Measurements from ENCODE around the gene APOBR. TPM values are rescaled to one million over a fixed set of nuclear protein-coding genes. Genes with fewer than 3 reads are reported as not detected.

APOBR gene
- total and polyA plus RNA-seq, 2 of the 13 experiments (the other 11 are each of a cell fraction or from before 2014, with no cell fraction given), result 0.03 TPM; not detected in 1

DNA sequence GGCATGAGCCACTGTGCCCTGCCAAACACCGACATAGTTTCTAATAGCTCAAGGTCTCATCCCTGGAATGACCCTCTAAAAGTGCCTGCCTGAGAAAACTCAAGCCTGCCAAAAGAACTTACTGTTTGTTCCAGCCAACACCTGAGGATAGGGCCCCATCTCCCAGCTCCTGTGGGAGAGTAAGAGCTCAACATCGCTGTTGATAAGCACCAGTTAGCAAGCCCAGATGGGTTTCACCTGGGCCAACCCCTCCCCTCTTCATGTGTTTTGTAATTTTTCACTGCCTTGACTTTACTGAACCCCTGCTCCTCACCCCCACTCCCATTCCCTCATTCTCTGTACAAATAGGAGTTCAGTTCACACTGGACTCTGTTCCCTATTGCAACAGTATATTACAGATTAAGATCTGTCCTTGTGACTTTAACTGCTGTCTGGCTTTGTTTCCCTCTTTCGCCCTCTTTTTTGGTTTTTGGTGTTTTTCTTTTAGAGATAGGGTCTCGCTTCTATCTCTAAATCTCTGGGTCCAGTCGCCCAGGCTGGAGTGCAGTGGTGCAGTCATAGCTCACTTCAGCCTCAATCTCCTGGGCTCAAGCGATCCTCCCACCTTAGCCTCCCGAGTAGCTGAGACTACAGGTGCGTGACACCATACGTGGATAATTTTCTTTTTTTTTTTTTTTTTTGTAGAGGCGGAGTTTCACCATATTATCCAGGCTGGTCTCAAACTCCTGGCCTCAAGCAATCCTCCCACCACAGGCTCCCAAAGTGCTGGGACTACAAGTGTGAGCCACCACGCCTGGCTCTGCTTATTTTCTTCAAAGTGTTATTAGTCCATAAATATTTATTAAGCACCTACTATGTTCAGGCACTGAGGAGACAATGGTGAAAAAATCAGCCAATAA is 32.0 kb downstream of the APOBR start (continued):
- TF ChIP-seq SRSF1 (optimal IDR thresholded peaks at IDR 0.05; ENCODE audit: low read depth, low read length) (no peak), ETV6 (CRISPR knock-in tag; conservative IDR thresholded peaks at IDR 0.05) (no peak), ZNF30 (CRISPR knock-in tag; IDR thresholded peaks at IDR 0.05) (no peak), HOXA3 (CRISPR knock-in tag; IDR thresholded peaks at IDR 0.05) (peak; percentile 82), HOXA5 (CRISPR knock-in tag; IDR thresholded peaks at IDR 0.05) (peak; percentile 87; the same call in 1 of the 2 replicates), ZNF619 (CRISPR knock-in tag; IDR thresholded peaks at IDR 0.05) (0 out of 2 replicates have a peak, but pooled peaks have one; percentile 48), JUN (CRISPR knock-in tag; IDR thresholded peaks at IDR 0.05) (0 out of 2 replicates have a peak, but pooled peaks have one; percentile 74), SAFB2 (CRISPR knock-in tag; IDR thresholded peaks at IDR 0.05; ENCODE audit: borderline replicate concordance, low read depth) (peak; percentile 80; the same call in 1 of the 2 replicates), FOXO1 (CRISPR knock-in tag; IDR thresholded peaks at IDR 0.05) (peak; percentile 94), MIER2 (CRISPR knock-in tag; IDR thresholded peaks at IDR 0.05) (peak; percentile 18; the same call in 1 of the 2 replicates), POLR2A (IDR thresholded peaks at IDR 0.05; ENCODE audit: insufficient read depth in 1 of 2, low read depth in 2 of 2, low read length in 2 of 2) (peak in 1 of 2 experiments; percentile 52; a peak in 1 of 4 replicates), STAG1 (CRISPR knock-in tag; IDR thresholded peaks at IDR 0.05) (peak; percentile 32), BCL6 (CRISPR knock-in tag; IDR thresholded peaks at IDR 0.05) (peak; percentile 97), RCOR2 (CRISPR knock-in tag; IDR thresholded peaks at IDR 0.05) (peak; percentile 98), ELK4 (CRISPR knock-in tag; IDR thresholded peaks at IDR 0.05; ENCODE audit: borderline replicate concordance) (no peak), ZNF124 (CRISPR knock-in tag; IDR thresholded peaks at IDR 0.05) (peak; percentile 96), ADNP (CRISPR knock-in tag; IDR thresholded peaks at IDR 0.05) (peak; percentile 78; the same call in 1 of the 2 replicates), ZNF639 (CRISPR knock-in tag; conservative IDR thresholded peaks at IDR 0.05) (peak; percentile 40; the same call in 1 of the 2 replicates), KMT2B (CRISPR knock-in tag; IDR thresholded peaks at IDR 0.05) (peak; percentile 56; the same call in 1 of the 2 replicates), JARID2 (CRISPR knock-in tag; IDR thresholded peaks at IDR 0.05; ENCODE audit: insufficient replicate concordance) (no peak), ZBTB21 (CRISPR knock-in tag; IDR thresholded peaks at IDR 0.05) (0 out of 2 replicates have a peak, but pooled peaks have one; percentile 44), STAT6 (CRISPR knock-in tag; IDR thresholded peaks at IDR 0.05; ENCODE audit: borderline replicate concordance) (peak; percentile 95), PHF21A (CRISPR knock-in tag; IDR thresholded peaks at IDR 0.05) (peak; percentile 99), FOXP1 (IDR thresholded peaks at IDR 0.05) (peak; percentile 50; the same call in 1 of the 2 replicates), FOXP1 (CRISPR knock-in tag; IDR thresholded peaks at IDR 0.05) (peak; percentile 87), ZNF720 (CRISPR knock-in tag; IDR thresholded peaks at IDR 0.05) (no peak), SMYD3 (CRISPR knock-in tag; IDR thresholded peaks at IDR 0.05) (peak; percentile 73; the same call in 1 of the 2 replicates)

All from HepG2 (cell line).